Chondrocyte (in vitro differentiated cells): ENCODE data around the gene KCNG4. TPM values are rescaled to one million over a fixed set of nuclear protein-coding genes. Genes with fewer than 3 reads are reported as not detected.
"Not testable (repeated sequence)": the region's sequence is repeated elsewhere in the genome, so short reads cannot be mapped to it uniquely, and the experiment has no call there.

ENCODE experiments used
- DNase-seq: peaks from one replicate; pipeline ENCODE4 v3.0.0; 2021; ENCODE audit warnings: mixed read lengths, low spot score
- H3K27ac Mint-ChIP-seq: one replicate; pipeline ENCODE4 v1.8.0; 2021; ENCODE audit warnings: mild to moderate bottlenecking, moderate library complexity, mixed read lengths; ENCODE audit not compliant: unreplicated experiment
- H3K27me3 Mint-ChIP-seq: 2 replicates; pipeline ENCODE4 v1.8.0; 2021; ENCODE audit warnings: low read depth, mixed read lengths
- H3K36me3 Mint-ChIP-seq: 2 replicates; pipeline ENCODE4 v1.8.0; 2021; ENCODE audit warnings: low read depth, mixed read lengths
- H3K4me1 Mint-ChIP-seq: 2 replicates; pipeline ENCODE4 v1.8.0; 2021; ENCODE audit warnings: low read depth, mild to moderate bottlenecking, mixed read lengths
- H3K4me3 Mint-ChIP-seq: one replicate; pipeline ENCODE4 v1.8.0; 2021; ENCODE audit warnings: mild to moderate bottlenecking, moderate library complexity, mixed read lengths; ENCODE audit not compliant: unreplicated experiment
- H3K9me3 Mint-ChIP-seq: 2 replicates; pipeline ENCODE4 v1.8.0; 2021; ENCODE audit warnings: low read depth, mixed read lengths
- total RNA-seq: library from RNA; stranded (reverse); gene quantifications from 3 replicates; pipeline ENCODE4 v1.2.1, GENCODE V29; 2021
- TF ChIP-seq, protein P1 (sequence below): fragments of 200-600 bp; sonication (generic); IDR thresholded peaks from 2 replicates; pipeline ENCODE4 v1.5.0; 2021; ENCODE audit warnings: antibody characterized with exemption, mild to moderate bottlenecking, moderate library complexity

The KCNG4 gene
- total RNA-seq, 1 donor from 2014 or later: not detected

- Mint-ChIP-seq H3K4me3 (no peak overlapping the region), H3K36me3 (no peaks in the 10 kb centered on the region), H3K27me3 (peaks cover 47% of the 10 kb centered on the region), H3K4me1 (no peaks in the 10 kb centered on the region), H3K9me3 (no peaks in the 10 kb centered on the region), H3K27ac (no peak overlapping the region)
- DNase-seq: no peak
- TF ChIP-seq, protein P1, sequence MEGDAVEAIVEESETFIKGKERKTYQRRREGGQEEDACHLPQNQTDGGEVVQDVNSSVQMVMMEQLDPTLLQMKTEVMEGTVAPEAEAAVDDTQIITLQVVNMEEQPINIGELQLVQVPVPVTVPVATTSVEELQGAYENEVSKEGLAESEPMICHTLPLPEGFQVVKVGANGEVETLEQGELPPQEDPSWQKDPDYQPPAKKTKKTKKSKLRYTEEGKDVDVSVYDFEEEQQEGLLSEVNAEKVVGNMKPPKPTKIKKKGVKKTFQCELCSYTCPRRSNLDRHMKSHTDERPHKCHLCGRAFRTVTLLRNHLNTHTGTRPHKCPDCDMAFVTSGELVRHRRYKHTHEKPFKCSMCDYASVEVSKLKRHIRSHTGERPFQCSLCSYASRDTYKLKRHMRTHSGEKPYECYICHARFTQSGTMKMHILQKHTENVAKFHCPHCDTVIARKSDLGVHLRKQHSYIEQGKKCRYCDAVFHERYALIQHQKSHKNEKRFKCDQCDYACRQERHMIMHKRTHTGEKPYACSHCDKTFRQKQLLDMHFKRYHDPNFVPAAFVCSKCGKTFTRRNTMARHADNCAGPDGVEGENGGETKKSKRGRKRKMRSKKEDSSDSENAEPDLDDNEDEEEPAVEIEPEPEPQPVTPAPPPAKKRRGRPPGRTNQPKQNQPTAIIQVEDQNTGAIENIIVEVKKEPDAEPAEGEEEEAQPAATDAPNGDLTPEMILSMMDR: no peak
Measured at GRCh38 chr16:84207251-84207650, 32.6 kb downstream of the KCNG4 start.

DNA sequence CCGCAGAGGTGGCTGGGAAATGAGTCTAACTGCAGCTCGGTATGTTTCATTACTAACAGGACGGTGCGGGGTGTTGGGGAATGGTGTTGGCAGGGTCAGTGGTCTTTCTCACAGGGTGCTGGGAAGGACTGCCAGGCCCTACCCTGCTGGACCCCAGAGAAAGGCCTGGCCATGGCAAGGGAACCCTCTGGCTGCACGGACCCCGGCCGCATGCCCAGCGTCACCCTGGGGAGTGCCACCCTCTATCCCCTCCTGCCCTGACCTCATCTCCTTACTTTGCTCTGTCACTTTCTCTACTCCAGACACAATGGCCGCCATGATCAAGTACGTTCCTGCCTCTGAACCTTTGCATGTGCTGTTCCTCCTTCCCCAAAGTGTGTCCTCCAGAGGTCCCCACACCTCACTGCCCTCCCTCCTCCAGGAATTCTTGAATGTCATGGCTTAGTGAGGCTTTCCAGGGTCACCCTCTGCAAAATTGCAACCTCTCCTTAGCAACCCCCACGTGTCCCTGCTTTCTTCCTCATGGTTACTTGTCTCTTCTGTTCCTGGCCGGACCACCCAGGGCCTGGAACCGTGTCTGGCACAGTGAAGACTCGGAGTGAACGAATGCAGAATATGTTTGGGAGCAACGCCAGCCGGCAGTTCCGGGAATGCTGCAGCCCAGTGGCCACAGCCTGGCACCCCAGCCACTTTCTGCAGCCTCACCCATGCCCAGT, 33.7 kb downstream of the KCNG4 start:
- Mint-ChIP-seq H3K4me3 (no peak overlapping the region), H3K9me3 (no peaks in the 10 kb centered on the region), H3K4me1 (no peaks in the 10 kb centered on the region), H3K36me3 (no peaks in the 10 kb centered on the region), H3K27me3 (peaks cover 44% of the 10 kb centered on the region), H3K27ac (no peak overlapping the region)
- no peak for DNase-seq
- TF ChIP-seq, protein P1: no peak

DNA sequence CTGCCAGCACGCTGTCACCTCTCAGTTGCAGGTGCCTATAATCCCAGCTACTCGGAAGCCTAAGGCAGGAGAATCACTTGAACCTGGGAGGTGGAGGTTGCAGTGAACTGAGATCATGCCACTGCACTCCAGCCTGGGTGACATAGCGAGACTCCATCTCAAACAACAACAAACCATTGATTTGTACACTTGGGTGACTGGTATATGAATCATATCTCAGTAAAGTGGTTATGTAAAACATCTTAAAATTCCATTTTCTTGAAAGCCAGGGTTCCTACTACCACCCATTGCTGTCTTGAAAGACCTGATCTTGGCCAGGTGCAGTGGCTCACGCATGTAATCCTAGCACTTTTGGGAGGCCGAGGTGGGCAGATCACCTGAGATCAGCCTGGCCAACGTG, 34.7 kb downstream of the KCNG4 start:
- H3K36me3 Mint-ChIP-seq, H3K4me3 Mint-ChIP-seq, DNase-seq, H3K4me1 Mint-ChIP-seq, H3K9me3 Mint-ChIP-seq, H3K27ac Mint-ChIP-seq: not testable (repeated sequence)
- H3K27me3 Mint-ChIP-seq: peaks cover 45% of the 10 kb centered on the region

- not testable (repeated sequence) for H3K4me1 Mint-ChIP-seq, H3K36me3 Mint-ChIP-seq, DNase-seq, H3K27ac Mint-ChIP-seq, H3K9me3 Mint-ChIP-seq, H3K4me3 Mint-ChIP-seq
- H3K27me3 Mint-ChIP-seq: peaks cover 51% of the 10 kb centered on the region
Measured at GRCh38 chr16:84204551-84204950, 35.3 kb downstream of the KCNG4 start.

GRCh38 chr16:84199861-84200260, 40.0 kb downstream of the KCNG4 start:
- Mint-ChIP-seq H3K36me3 (no peaks in the 10 kb centered on the region), H3K27ac (no peak overlapping the region), H3K9me3 (no peaks in the 10 kb centered on the region), H3K4me3 (no peak overlapping the region), H3K27me3 (peaks cover 33% of the 10 kb centered on the region), H3K4me1 (peaks cover 13% of the 10 kb centered on the region)
- TF ChIP-seq, protein P1: no peak
- DNase-seq: no peak

- DNase-seq: no peak
- Mint-ChIP-seq H3K36me3 (no peaks in the 10 kb centered on the region), H3K4me1 (peaks cover 13% of the 10 kb centered on the region), H3K9me3 (no peaks in the 10 kb centered on the region), H3K27me3 (peaks cover 38% of the 10 kb centered on the region), H3K27ac (no peak overlapping the region), H3K4me3 (no peak overlapping the region)
- TF ChIP-seq, protein P1: no peak
Measured at GRCh38 chr16:84199097-84199496, 40.7 kb downstream of the KCNG4 start.
